Epithelial cell of esophagus (primary cell): ENCODE data around the gene RTN4RL2.

Experiments
- DNase-seq: peaks from one replicate; pipeline ENCODE4 v3.0.0; 2010; ENCODE audit warnings: low read depth
- H3K4me3 ChIP-seq: 2 replicates; pipeline ENCODE4 v1.5.1; 2011; ENCODE audit warnings: mild to moderate bottlenecking, low read length, control low read depth
- CTCF ChIP-seq: IDR thresholded peaks from 2 replicates; pipeline ENCODE4 v1.5.1; 2011; ENCODE audit warnings: low read depth, mild to moderate bottlenecking, low read length, control low read depth, inconsistent platforms; ENCODE audit not compliant: insufficient read depth; ENCODE audit errors: missing control alignments

RTN4RL2 gene

GRCh38 chr11:57457643-57458023, 2.7 kb upstream of the RTN4RL2 start:
- no peak overlapping the region for H3K4me3 ChIP-seq
- no peak for DNase-seq
- no peak for TF ChIP-seq CTCF

- H3K4me3 ChIP-seq = no peak overlapping the region
- no peak for DNase-seq
- TF ChIP-seq CTCF = no peak
These were observed 2.3 kb upstream of the RTN4RL2 start for GRCh38 chr11:57458060-57458409.

GRCh38 chr11:57458410-57459163, 1.7 kb upstream of the RTN4RL2 start:
- no peak for DNase-seq
- peak; percentile 72 for TF ChIP-seq CTCF
- peak overlapping the region; percentile 27 for H3K4me3 ChIP-seq

GRCh38 chr11:57459164-57460021, 935 bp upstream of the RTN4RL2 start:
- peak; percentile 38 for DNase-seq
- peak overlapping the region; percentile 27 for H3K4me3 ChIP-seq

GRCh38 chr11:57460758-57461749, 726 bp downstream of the RTN4RL2 start:
- TF ChIP-seq CTCF = no peak
- H3K4me3 ChIP-seq = no peak overlapping the region
- no peak for DNase-seq

More at GRCh38 chr11:57459164-57460021, 935 bp upstream of the RTN4RL2 start:
- TF ChIP-seq CTCF = no peak

GRCh38 chr11:57461841-57462489, 1.6 kb downstream of the RTN4RL2 start:
- H3K4me3 ChIP-seq = no peak overlapping the region
- DNase-seq = no peak
- no peak for TF ChIP-seq CTCF
